Esophagus muscularis mucosa (tissue), 4 donors: ENCODE measurements around the gene GADD45G. TPM values are rescaled to one million over a fixed set of nuclear protein-coding genes. Genes with fewer than 3 reads are reported as not detected.

Experiments used
- DNase-seq: peaks from one replicate; pipeline ENCODE4 v3.0.0-alpha.2; 2017; ENCODE audit errors: extremely low spot score
- H3K27ac ChIP-seq, 4 donors: fragments of 200-600 bp; sonication (generic); replicated peaks in 1 of 4; 1 replicate in 3 of 4; 2 replicates in 1 of 4; pipeline ENCODE4 v1.5.1; 2016 to 2019; ENCODE audit warnings: mild to moderate bottlenecking in 1 of 4
- H3K27me3 ChIP-seq, 4 donors: fragments of 200-600 bp; sonication (generic); one replicate each; pipeline versions ENCODE4 v1.5.1 to v1.6.0; 2016 to 2019
- H3K36me3 ChIP-seq, 4 donors: fragments of 200-600 bp; sonication (generic); one replicate each; pipeline ENCODE4 v1.5.1; 2016 to 2019
- H3K4me1 ChIP-seq, 4 donors: fragments of 200-600 bp; sonication (generic); one replicate each; pipeline ENCODE4 v1.5.1; 2016 to 2019
- H3K4me3 ChIP-seq, 4 donors: fragments of 200-600 bp; sonication (generic); 1 replicate in 2 of 4; 2 replicates in 2 of 4; pipeline ENCODE4 v1.5.1; 2016 to 2019; ENCODE audit warnings: mild to moderate bottlenecking in 4 of 4, moderate library complexity in 1 of 4
- H3K9me3 ChIP-seq, 4 donors: fragments of 200-600 bp; sonication (generic); 1 replicate in 3 of 4; 2 replicates in 1 of 4; pipeline ENCODE4 v1.5.1; 2016 to 2019
- CTCF ChIP-seq, 3 experiments: fragments of 200-600 bp in 2 of 3; fragments of 450-650 bp in 1 of 3; sonication (generic) in 2 of 3; IDR thresholded peaks; one replicate each; pipeline ENCODE4 v1.5.1; 2017 to 2019; ENCODE audit warnings: antibody characterized with exemption in 3 of 3, mild to moderate bottlenecking in 2 of 3, moderate library complexity in 1 of 3
- EP300 ChIP-seq: sonication (generic); formaldehyde crosslinking; IDR thresholded peaks from one replicate; pipeline ENCODE4 v1.6.1; 2017; ENCODE audit warnings: antibody characterized with exemption
- POLR2A ChIP-seq: fragments of 450-650 bp; IDR thresholded peaks from one replicate; pipeline ENCODE4 v1.6.1; 2017; ENCODE audit warnings: antibody characterized with exemption, moderate library complexity, mild to moderate bottlenecking, low read depth
- POLR2AphosphoS5 ChIP-seq, 2 donors: sonication (generic); formaldehyde crosslinking; IDR thresholded peaks; one replicate each; pipeline ENCODE4 v1.6.1; 2017; ENCODE audit warnings: antibody characterized with exemption in 2 of 2
- WGBS: methylation state at CpG from one replicate; pipeline ENCODE4 v1.1.5; 2018; 5-methylcytosine and 5-hydroxymethylcytosine counted together
- intact Hi-C: fragments of 100-400 bp; cut with DNase I; formaldehyde crosslinking; loops from one replicate; pipeline ENCODE4 v1.15.1; 2023
- total RNA-seq, 4 donors: library from RNA; depleted of rRNA; stranded (reverse); fragments of >200 nt; gene quantifications; one replicate each; pipeline versions ENCODE4 v1.1.0 to v1.2.1, GENCODE V29; 2016

GADD45G gene
- total RNA-seq, 4 donors from 2014 or later = 44.0 to 136 (median 103) TPM

GRCh38 chr9:89597711-89598362 is 7.0 kb upstream of the GADD45G start:
- Histone ChIP-seq H3K27me3 (no peaks in the 10 kb centered on the region), H3K27ac (no peak overlapping the region), H3K9me3 (no peaks in the 10 kb centered on the region), H3K4me3 (no peak overlapping the region), H3K4me1 (peaks cover 0 to 3% (median 2%) of the 10 kb centered on the region in 4 donors), H3K36me3 (no peaks in the 10 kb centered on the region)
- DNase-seq = no peak
- TF ChIP-seq CTCF (IDR thresholded peaks at IDR 0.05) (peak; percentile 79 to 88 (median 83)), POLR2AphosphoS5 (IDR thresholded peaks at IDR 0.05) (no peak)
- intact Hi-C loops = loop anchor here (5.0 kb wide), 1 partner anchor 1274 kb away; no protein-coding TSS in a partner anchor
- WGBS = 58% methylated on average over 4 of the region's 7 CpGs

- Histone ChIP-seq H3K27me3 (no peaks in the 10 kb centered on the region), H3K4me3 (no peak overlapping the region), H3K36me3 (no peaks in the 10 kb centered on the region), H3K9me3 (no peaks in the 10 kb centered on the region), H3K4me1 (peaks cover 3 to 8% (median 7%) of the 10 kb centered on the region in 4 donors), H3K27ac (no peak overlapping the region)
- intact Hi-C loops = loop anchor here (5.0 kb wide), 1 partner anchor 1274 kb away; no protein-coding TSS in a partner anchor
- 0% methylated on average over 1 of the region's 2 CpGs for WGBS
- DNase-seq = no peak
- no peak for TF ChIP-seq CTCF (IDR thresholded peaks at IDR 0.05)
- no peak for TF ChIP-seq POLR2A
- TF ChIP-seq EP300 = no peak
- TF ChIP-seq POLR2AphosphoS5 (IDR thresholded peaks at IDR 0.05) = no peak
Observed at GRCh38 chr9:89598363-89598713, 6.5 kb upstream of the GADD45G start.

- Histone ChIP-seq H3K36me3 (no peaks in the 10 kb centered on the region), H3K4me1 (peaks cover 9 to 14% (median 13%) of the 10 kb centered on the region in 4 donors), H3K27me3 (no peaks in the 10 kb centered on the region), H3K27ac (no peak overlapping the region), H3K4me3 (no peak overlapping the region), H3K9me3 (no peaks in the 10 kb centered on the region)
- no peak for TF ChIP-seq CTCF (IDR thresholded peaks at IDR 0.05)
- TF ChIP-seq EP300 = no peak
- no peak for TF ChIP-seq POLR2A
- TF ChIP-seq POLR2AphosphoS5 (IDR thresholded peaks at IDR 0.05) = no peak
- DNase-seq = no peak
- intact Hi-C loops = loop anchor here (5.0 kb wide), 1 partner anchor 1273 kb away; no protein-coding TSS in a partner anchor
- WGBS = 52% methylated on average over 10 of the region's 10 CpGs
Observed at GRCh38 chr9:89598926-89599325, 5.9 kb upstream of the GADD45G start.

GRCh38 chr9:89600831-89601230 is 4.0 kb upstream of the GADD45G start:
- peaks cover 0 to 5% (median 0%) of the 10 kb centered on the region in 4 donors for H3K27me3 ChIP-seq
- no peak for TF ChIP-seq POLR2AphosphoS5 (IDR thresholded peaks at IDR 0.05)
- no peak for TF ChIP-seq EP300
- no peak for TF ChIP-seq POLR2A
- no peak for TF ChIP-seq CTCF (IDR thresholded peaks at IDR 0.05)
- peaks cover 0 to 3% (median 2%) of the 10 kb centered on the region in 4 donors for H3K36me3 ChIP-seq
- H3K4me1 ChIP-seq = peaks cover 14 to 24% (median 24%) of the 10 kb centered on the region in 4 donors
- intact Hi-C loops = loop anchor here (10.0 kb wide), 3 partner anchors 284 to 624 kb away; no protein-coding TSS in a partner anchor
- no peak for DNase-seq
- no peak overlapping the region for H3K4me3 ChIP-seq
- 77% methylated on average over 6 of the region's 6 CpGs for WGBS
- no peaks in the 10 kb centered on the region for H3K9me3 ChIP-seq
- no peak overlapping the region for H3K27ac ChIP-seq
